ENCODE measurements around the gene NDUFA13.

Gene NDUFA13

GRCh38 chr19:19477705-19478383 is 38.2 kb upstream of the NDUFA13 start:
- DNase-seq (ENCODE audit: extremely low read depth, low read depth): no peak
- TF ChIP-seq, protein P1, sequence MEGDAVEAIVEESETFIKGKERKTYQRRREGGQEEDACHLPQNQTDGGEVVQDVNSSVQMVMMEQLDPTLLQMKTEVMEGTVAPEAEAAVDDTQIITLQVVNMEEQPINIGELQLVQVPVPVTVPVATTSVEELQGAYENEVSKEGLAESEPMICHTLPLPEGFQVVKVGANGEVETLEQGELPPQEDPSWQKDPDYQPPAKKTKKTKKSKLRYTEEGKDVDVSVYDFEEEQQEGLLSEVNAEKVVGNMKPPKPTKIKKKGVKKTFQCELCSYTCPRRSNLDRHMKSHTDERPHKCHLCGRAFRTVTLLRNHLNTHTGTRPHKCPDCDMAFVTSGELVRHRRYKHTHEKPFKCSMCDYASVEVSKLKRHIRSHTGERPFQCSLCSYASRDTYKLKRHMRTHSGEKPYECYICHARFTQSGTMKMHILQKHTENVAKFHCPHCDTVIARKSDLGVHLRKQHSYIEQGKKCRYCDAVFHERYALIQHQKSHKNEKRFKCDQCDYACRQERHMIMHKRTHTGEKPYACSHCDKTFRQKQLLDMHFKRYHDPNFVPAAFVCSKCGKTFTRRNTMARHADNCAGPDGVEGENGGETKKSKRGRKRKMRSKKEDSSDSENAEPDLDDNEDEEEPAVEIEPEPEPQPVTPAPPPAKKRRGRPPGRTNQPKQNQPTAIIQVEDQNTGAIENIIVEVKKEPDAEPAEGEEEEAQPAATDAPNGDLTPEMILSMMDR (IDR thresholded peaks at IDR 0.05; ENCODE audit: low read depth, low read length): no peak

DNA sequence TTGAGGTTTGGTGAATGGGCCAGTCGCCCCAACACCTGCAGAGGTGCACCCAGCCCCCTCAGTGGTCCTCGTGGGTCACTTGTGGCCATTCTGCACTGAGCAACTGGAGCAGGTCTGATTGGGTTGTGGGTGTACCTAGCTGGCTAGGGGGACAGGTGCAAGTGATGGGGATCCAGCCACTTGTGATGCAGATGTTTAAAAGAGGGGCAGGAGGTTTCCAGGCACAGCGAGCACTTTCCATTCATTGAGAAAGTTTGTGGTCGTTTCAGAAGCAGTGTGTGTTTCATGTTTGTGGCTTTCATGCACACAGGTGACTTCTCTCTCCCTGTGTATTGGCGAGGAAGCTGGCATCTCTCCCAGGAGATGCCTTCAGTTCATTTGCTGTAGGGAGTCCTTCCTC is 35.3 kb upstream of the NDUFA13 start:
- TF ChIP-seq, protein P1 (IDR thresholded peaks at IDR 0.05; ENCODE audit: low read depth, low read length): no peak
- DNase-seq (ENCODE audit: extremely low read depth, low read depth): no peak

- DNase-seq (ENCODE audit: extremely low read depth, low read depth): no peak
- TF ChIP-seq, protein P1 (IDR thresholded peaks at IDR 0.05; ENCODE audit: low read depth, low read length): no peak
Observed at GRCh38 chr19:19482809-19483596, 33.0 kb upstream of the NDUFA13 start.

DNA sequence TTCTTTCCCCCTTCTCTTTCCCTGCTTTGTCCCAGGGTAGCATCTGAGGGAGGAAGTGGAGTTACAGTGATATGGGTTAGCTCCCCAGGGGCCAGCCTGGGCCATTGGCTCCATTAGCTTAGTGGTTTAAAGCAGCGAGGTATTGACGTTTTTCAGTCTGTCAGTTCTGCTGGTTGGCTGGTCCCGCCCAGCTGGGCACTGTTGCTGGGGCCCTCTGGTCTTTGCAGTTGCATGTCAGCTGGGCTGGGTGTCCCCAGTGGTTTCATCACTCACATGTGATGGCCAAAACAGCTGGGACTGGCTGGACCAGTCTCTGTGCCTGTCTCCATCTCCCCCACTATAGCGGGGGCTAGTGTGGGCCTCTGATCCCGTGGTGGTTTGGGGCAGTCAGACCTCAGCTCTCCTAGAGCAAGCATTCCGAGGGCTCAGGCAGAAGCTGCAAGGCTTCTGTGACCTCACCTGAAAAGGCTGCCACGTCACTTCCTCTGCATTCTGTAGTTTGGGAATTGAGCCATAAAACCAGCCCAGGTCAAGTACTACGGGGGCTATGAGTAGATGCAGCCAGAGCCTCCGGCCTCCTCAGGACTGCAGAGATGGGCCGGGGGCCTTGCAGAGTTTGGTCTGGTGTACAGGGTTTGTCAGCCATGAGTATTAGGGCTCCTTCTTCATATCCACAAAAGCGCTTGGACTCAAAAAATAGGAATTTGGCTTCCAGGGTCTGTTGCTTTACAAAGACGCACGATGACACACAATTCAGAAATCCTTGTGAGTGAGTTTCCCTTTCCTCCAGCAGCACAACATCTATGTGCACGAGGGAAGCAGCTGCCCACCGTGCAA is 30.6 kb upstream of the NDUFA13 start:
- TF ChIP-seq, protein P1 (IDR thresholded peaks at IDR 0.05; ENCODE audit: low read depth, low read length): no peak
- DNase-seq (ENCODE audit: extremely low read depth, low read depth): no peak

- no peak for DNase-seq (ENCODE audit: extremely low read depth, low read depth)
- TF ChIP-seq, protein P1 (IDR thresholded peaks at IDR 0.05; ENCODE audit: low read depth, low read length): no peak
Observed at GRCh38 chr19:19485998-19486290, 30.1 kb upstream of the NDUFA13 start.

DNA sequence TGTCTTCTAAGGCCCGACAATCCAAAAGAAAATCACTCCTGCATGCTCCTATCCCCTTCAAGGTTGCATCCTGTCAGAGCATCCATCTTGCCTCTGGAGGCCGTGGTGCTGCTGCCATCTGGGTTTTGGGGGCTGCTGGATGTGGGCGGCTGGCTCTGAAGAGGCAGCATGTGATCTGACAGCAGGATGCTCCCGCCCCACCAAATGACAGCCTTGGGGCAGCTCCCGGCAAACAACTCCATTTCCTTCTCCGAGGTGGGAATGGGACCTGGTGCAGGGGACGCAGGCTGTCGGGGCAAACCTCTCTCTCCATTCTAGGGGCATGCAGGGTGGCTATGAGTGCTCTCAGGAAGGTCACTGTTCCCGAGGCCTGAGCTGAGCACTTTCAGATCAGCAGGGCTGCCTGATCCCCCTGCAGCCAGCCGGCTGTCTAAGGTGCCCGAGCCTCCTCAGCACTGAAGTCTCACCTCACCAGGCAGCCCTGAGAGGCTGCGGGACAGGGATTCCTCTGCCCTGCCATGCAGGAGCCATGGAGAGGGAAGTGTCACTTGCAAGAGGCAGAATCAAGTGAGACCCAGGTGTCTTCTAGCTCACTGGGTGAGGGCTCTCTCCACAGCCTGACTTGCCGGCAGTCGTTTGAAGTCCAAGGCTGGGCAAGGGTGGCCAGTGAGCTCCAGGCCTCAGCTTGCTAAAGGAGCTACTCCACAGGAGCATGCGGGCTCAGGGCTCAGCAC is 29.5 kb upstream of the NDUFA13 start:
- TF ChIP-seq, protein P1 (IDR thresholded peaks at IDR 0.05; ENCODE audit: low read depth, low read length): no peak
- no peak for DNase-seq (ENCODE audit: extremely low read depth, low read depth)
